ENCODE results near the gene CERS6. TPM values are rescaled to one million over a fixed set of nuclear protein-coding genes. Genes with fewer than 3 reads are reported as not detected.
"Not testable (repeated sequence)": the region's sequence is repeated elsewhere in the genome, so short reads cannot be mapped to it uniquely, and the experiment has no call there.

The CERS6 gene
- total and polyA plus RNA-seq, 4 donors = 4.3 to 25.8 (median 13.6) TPM

DNA sequence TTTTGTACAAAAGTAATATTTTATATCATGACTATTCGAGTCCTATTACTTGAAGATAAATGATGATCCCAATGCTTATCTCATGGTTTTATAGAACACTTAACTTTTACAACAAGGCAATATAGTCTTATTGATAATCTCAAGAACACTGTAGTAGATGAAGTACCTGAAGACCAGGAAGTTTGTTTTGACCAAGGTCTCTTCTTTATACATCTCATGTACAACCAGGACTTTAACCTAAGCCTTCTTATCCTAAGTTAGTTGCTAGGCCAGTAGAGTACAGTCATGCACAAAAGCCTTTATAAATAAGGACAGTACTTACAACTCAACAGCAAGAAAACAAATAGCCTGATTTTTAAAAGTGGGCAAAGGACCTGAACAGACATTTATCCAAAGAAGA lies 198.6 kb downstream of the CERS6 start:
- no peak overlapping the region for H3K27ac ChIP-seq (ENCODE audit: low read depth in 1 of 2, low read length in 1 of 2)
- WGBS, 2 donors = 98 to 100% methylated on average over 1 of the region's 1 CpG

DNA sequence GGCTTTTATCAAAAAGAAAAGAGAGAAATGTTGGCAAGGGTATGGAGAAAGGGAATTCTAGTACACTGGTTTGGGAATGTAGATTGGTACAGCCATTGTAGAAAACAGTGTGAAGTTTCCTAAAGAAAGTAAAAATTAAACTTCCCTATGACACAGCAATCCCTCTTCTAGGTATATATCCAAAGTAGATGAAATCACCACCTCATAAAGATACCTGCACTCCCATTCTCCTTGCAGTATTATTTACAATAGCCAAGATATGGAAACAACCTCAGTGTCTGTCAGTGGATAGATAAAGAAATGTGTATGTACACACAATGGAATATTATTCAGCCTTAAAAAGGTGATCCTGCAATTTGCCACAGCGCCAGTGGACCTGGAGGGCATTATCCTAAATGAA lies 199.1 kb downstream of the CERS6 start:
- H3K9ac ChIP-seq (ENCODE audit: insufficient read depth in 1 of 2, low read length in 2 of 2) = no peak overlapping the region
- H3K9me3 ChIP-seq (ENCODE audit: control insufficient read depth in 4 of 4, insufficient read depth in 3 of 4, low read length in 3 of 4) = no peaks in the 10 kb centered on the region
- peaks cover 0 to 11% (median 2%) of the 10 kb centered on the region in 5 donors for H3K4me1 ChIP-seq (ENCODE audit: control insufficient read depth in 5 of 5, insufficient read depth in 5 of 5, low read length in 5 of 5)
- DNase-seq (no peak), ATAC-seq (ENCODE audit: insufficient read depth, low FRiP score) (no peak)
- TF ChIP-seq, protein P1, sequence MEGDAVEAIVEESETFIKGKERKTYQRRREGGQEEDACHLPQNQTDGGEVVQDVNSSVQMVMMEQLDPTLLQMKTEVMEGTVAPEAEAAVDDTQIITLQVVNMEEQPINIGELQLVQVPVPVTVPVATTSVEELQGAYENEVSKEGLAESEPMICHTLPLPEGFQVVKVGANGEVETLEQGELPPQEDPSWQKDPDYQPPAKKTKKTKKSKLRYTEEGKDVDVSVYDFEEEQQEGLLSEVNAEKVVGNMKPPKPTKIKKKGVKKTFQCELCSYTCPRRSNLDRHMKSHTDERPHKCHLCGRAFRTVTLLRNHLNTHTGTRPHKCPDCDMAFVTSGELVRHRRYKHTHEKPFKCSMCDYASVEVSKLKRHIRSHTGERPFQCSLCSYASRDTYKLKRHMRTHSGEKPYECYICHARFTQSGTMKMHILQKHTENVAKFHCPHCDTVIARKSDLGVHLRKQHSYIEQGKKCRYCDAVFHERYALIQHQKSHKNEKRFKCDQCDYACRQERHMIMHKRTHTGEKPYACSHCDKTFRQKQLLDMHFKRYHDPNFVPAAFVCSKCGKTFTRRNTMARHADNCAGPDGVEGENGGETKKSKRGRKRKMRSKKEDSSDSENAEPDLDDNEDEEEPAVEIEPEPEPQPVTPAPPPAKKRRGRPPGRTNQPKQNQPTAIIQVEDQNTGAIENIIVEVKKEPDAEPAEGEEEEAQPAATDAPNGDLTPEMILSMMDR (IDR thresholded peaks at IDR 0.05; ENCODE audit: control extremely low read depth, extremely low read depth) = no peak
- no peak overlapping the region for H3K27ac ChIP-seq (ENCODE audit: low read depth in 1 of 2, low read length in 1 of 2)
- WGBS, 2 donors = 97 to 98% methylated on average over 1 of the region's 1 CpG
- H3K36me3 ChIP-seq (ENCODE audit: control insufficient read depth in 4 of 4, insufficient read depth in 4 of 4, low read length in 4 of 4) = no peaks in the 10 kb centered on the region
- H3K4me3 ChIP-seq = no peak overlapping the region
- no peaks in the 10 kb centered on the region for H3K27me3 ChIP-seq (ENCODE audit: control insufficient read depth in 3 of 3, insufficient read depth in 3 of 3, low read length in 2 of 3)

More for the DNA sequence above, 198.6 kb downstream of the CERS6 start:
- Histone ChIP-seq H3K4me3 (no peak overlapping the region), H3K9me3 (ENCODE audit: control insufficient read depth in 4 of 4, insufficient read depth in 3 of 4, low read length in 3 of 4) (no peaks in the 10 kb centered on the region), H3K27me3 (ENCODE audit: control insufficient read depth in 3 of 3, insufficient read depth in 3 of 3, low read length in 2 of 3) (no peaks in the 10 kb centered on the region), H3K9ac (ENCODE audit: insufficient read depth in 1 of 2, low read length in 2 of 2) (no peak overlapping the region), H3K4me1 (ENCODE audit: control insufficient read depth in 5 of 5, insufficient read depth in 5 of 5, low read length in 5 of 5) (peaks cover 0 to 12% (median 2%) of the 10 kb centered on the region in 5 donors), H3K36me3 (ENCODE audit: control insufficient read depth in 4 of 4, insufficient read depth in 4 of 4, low read length in 4 of 4) (no peaks in the 10 kb centered on the region)
- TF ChIP-seq, protein P1 (IDR thresholded peaks at IDR 0.05; ENCODE audit: control extremely low read depth, extremely low read depth) = no peak
- DNase-seq (no peak), ATAC-seq (ENCODE audit: insufficient read depth, low FRiP score) (no peak)

DNA sequence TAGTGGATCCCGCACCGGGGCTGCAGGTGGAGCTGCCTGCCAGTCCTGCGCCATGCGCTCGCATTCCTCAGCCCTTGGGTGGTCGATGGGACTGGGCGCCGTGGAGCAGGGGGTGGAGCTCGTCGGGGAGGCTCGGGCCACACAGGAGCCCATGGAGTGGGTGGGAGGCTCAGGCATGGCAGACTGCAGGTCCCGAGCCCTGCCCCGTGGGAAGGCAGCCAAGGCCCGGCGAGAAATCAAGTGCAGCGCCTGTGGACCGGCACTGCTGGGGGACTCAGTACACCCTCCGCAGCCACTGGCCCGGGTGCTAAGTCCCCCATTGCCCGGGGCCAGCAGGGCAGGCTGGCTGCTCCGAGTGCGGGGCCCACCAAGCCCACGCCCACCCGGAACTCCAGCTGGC lies 201.3 kb downstream of the CERS6 start:
- H3K27me3 ChIP-seq (ENCODE audit: control insufficient read depth in 3 of 3, insufficient read depth in 3 of 3, low read length in 2 of 3); DNase-seq; H3K9me3 ChIP-seq (ENCODE audit: control insufficient read depth in 4 of 4, insufficient read depth in 3 of 4, low read length in 3 of 4); H3K4me3 ChIP-seq; H3K9ac ChIP-seq (ENCODE audit: insufficient read depth in 1 of 2, low read length in 2 of 2); H3K36me3 ChIP-seq (ENCODE audit: control insufficient read depth in 4 of 4, insufficient read depth in 4 of 4, low read length in 4 of 4); ATAC-seq (ENCODE audit: insufficient read depth, low FRiP score); H3K27ac ChIP-seq (ENCODE audit: low read depth in 1 of 2, low read length in 1 of 2): not testable (repeated sequence)
- 97% methylated on average over 19 to 22 of the region's 24 CpGs for WGBS, 2 donors
- peaks cover 0 to 12% (median 6%) of the 10 kb centered on the region in 5 donors for H3K4me1 ChIP-seq (ENCODE audit: control insufficient read depth in 5 of 5, insufficient read depth in 5 of 5, low read length in 5 of 5)

DNA sequence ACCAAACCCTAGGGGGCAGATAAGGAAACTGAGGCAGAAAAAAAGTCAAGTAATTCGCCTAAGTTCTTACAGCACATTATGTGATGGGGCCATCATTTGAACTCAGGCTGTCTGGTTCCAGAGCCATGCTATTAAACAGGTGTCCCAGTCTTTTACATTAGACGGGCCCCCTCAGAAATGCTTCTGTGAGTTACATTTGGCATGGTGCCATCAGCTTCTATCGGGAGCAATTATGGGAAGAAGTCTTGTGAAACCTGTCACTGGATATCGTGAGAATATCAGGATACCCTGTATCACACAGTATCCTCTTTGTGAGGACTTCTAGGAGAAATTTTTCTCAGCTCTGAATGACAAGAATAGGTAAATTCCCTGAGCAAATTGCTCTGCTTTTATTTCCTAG lies 202.6 kb downstream of the CERS6 start:
- H3K27me3 ChIP-seq (ENCODE audit: control insufficient read depth in 3 of 3, insufficient read depth in 3 of 3, low read length in 2 of 3) = no peaks in the 10 kb centered on the region
- 65 to 78% methylated on average over 4 of the region's 4 CpGs for WGBS, 2 donors
- no peaks in the 10 kb centered on the region for H3K36me3 ChIP-seq (ENCODE audit: control insufficient read depth in 4 of 4, insufficient read depth in 4 of 4, low read length in 4 of 4)
- DNase-seq (no peak), ATAC-seq (ENCODE audit: insufficient read depth, low FRiP score) (no peak)
- peaks cover 0 to 9% (median 0%) of the 10 kb centered on the region in 5 donors for H3K4me1 ChIP-seq (ENCODE audit: control insufficient read depth in 5 of 5, insufficient read depth in 5 of 5, low read length in 5 of 5)
- H3K9me3 ChIP-seq (ENCODE audit: control insufficient read depth in 4 of 4, insufficient read depth in 3 of 4, low read length in 3 of 4) = no peaks in the 10 kb centered on the region
- no peak overlapping the region for H3K4me3 ChIP-seq
- TF ChIP-seq, protein P1 (IDR thresholded peaks at IDR 0.05; ENCODE audit: control extremely low read depth, extremely low read depth) = no peak
- no peak overlapping the region for H3K9ac ChIP-seq (ENCODE audit: insufficient read depth in 1 of 2, low read length in 2 of 2)
- no peak overlapping the region for H3K27ac ChIP-seq (ENCODE audit: low read depth in 1 of 2, low read length in 1 of 2)

Data from lung (tissue), 12 donors.